Measurements from ENCODE around the gene SCN9A. TPM values are rescaled to one million over a fixed set of nuclear protein-coding genes. Genes with fewer than 3 reads are reported as not detected.
A peak's percentile ranks its signal among the peaks of the same experiment; 100 is the strongest.
"Not testable (repeated sequence)": the region's sequence is repeated elsewhere in the genome, so short reads cannot be mapped to it uniquely, and the experiment has no call there.

The SCN9A gene
- polyA plus RNA-seq: 7.3 TPM
- long read RNA-seq, donor 1, partial matches to known transcripts: 0 of 1 reads
- long read RNA-seq, donor 1, other reads (novel, unspliced or antisense): 0 of 1 reads
- long read RNA-seq, donor 2, partial matches to known transcripts: 0 of 3 reads
- long read RNA-seq, donor 2, other reads (novel, unspliced or antisense): 0 of 3 reads
- long read RNA-seq, donor 3: 0 reads
- long read RNA-seq, donor 4: 0 reads
- long read RNA-seq, donor 5: 0 reads
- long read RNA-seq, donor 6: 0 reads
- long read RNA-seq, donor 7: 0 reads
- long read RNA-seq, donor 8: 0 reads
- long read RNA-seq, donor 9, partial matches to known transcripts: 0 of 1 reads
- long read RNA-seq, donor 9, other reads (novel, unspliced or antisense): 0 of 1 reads
- long read RNA-seq, donor 10, partial matches to known transcripts: 0 of 1 reads
- long read RNA-seq, donor 10, other reads (novel, unspliced or antisense): 0 of 1 reads
- long read RNA-seq, donor 11: 0 reads

GRCh38 chr2:166375736-166376487 is at the start of gene SCN9A:
TSS of gene SCN9A (minus strand) at chr2:166375944. CDS start at chr2:166311756, 64,188 bp downstream.
- Histone ChIP-seq H3K27me3 (ENCODE audit: control insufficient read depth, insufficient read depth, low read length) (peaks cover 27% of the 10 kb centered on the region), H3K36me3 (ENCODE audit: control insufficient read depth, insufficient read depth, low read length) (no peaks in the 10 kb centered on the region), H3K27ac (ENCODE audit: low read length) (peak within 1 kb of the TSS; percentile 60), H3K4me1 (ENCODE audit: control insufficient read depth, insufficient read depth, low read length) (peaks cover 7% of the 10 kb centered on the region), H3K9me3 (ENCODE audit: control insufficient read depth, low read depth, low read length) (no peaks in the 10 kb centered on the region), H3K4me3 (ENCODE audit: low read length) (peak within 1 kb of the TSS; percentile 54)
- no CpG with 5 or more reads among the region's 45 CpGs for WGBS (ENCODE audit: insufficient coverage, low lambda C conversion rate)
- DNase-seq: peak; percentile 62 to 85

- Histone ChIP-seq H3K27ac (ENCODE audit: low read length) (no peak overlapping the region), H3K4me3 (ENCODE audit: low read length) (no peak overlapping the region), H3K27me3 (ENCODE audit: control insufficient read depth, insufficient read depth, low read length) (no peaks in the 10 kb centered on the region), H3K4me1 (ENCODE audit: control insufficient read depth, insufficient read depth, low read length) (no peaks in the 10 kb centered on the region), H3K9me3 (ENCODE audit: control insufficient read depth, low read depth, low read length) (no peaks in the 10 kb centered on the region), H3K36me3 (ENCODE audit: control insufficient read depth, insufficient read depth, low read length) (no peaks in the 10 kb centered on the region)
- no peak for DNase-seq
- WGBS (ENCODE audit: insufficient coverage, low lambda C conversion rate): no CpG with 5 or more reads among the region's 5 CpGs
Measured at GRCh38 chr2:166424841-166425240, 49.1 kb upstream of the SCN9A start.

- no peaks in the 10 kb centered on the region for H3K9me3 ChIP-seq (ENCODE audit: control insufficient read depth, low read depth, low read length)
- H3K27me3 ChIP-seq (ENCODE audit: control insufficient read depth, insufficient read depth, low read length): no peaks in the 10 kb centered on the region
- no CpG with 5 or more reads among the region's 2 CpGs for WGBS (ENCODE audit: insufficient coverage, low lambda C conversion rate)
- no peak overlapping the region for H3K4me3 ChIP-seq (ENCODE audit: low read length)
- no peaks in the 10 kb centered on the region for H3K36me3 ChIP-seq (ENCODE audit: control insufficient read depth, insufficient read depth, low read length)
- H3K27ac ChIP-seq (ENCODE audit: low read length): no peak overlapping the region
- no peaks in the 10 kb centered on the region for H3K4me1 ChIP-seq (ENCODE audit: control insufficient read depth, insufficient read depth, low read length)
- no peak for DNase-seq
Measured at GRCh38 chr2:166419616-166419934, 43.8 kb upstream of the SCN9A start.

- Histone ChIP-seq H3K27ac (ENCODE audit: low read length) (no peak overlapping the region), H3K27me3 (ENCODE audit: control insufficient read depth, insufficient read depth, low read length) (no peaks in the 10 kb centered on the region), H3K9me3 (ENCODE audit: control insufficient read depth, low read depth, low read length) (no peaks in the 10 kb centered on the region), H3K4me3 (ENCODE audit: low read length) (no peak overlapping the region), H3K4me1 (ENCODE audit: control insufficient read depth, insufficient read depth, low read length) (no peaks in the 10 kb centered on the region), H3K36me3 (ENCODE audit: control insufficient read depth, insufficient read depth, low read length) (no peaks in the 10 kb centered on the region)
- DNase-seq: no peak
- WGBS (ENCODE audit: insufficient coverage, low lambda C conversion rate): 80% methylated on average over 1 of the region's 5 CpGs
Measured at GRCh38 chr2:166418853-166419615, 43.3 kb upstream of the SCN9A start.

GRCh38 chr2:166417669-166418068 is 41.9 kb upstream of the SCN9A start:
- Histone ChIP-seq H3K27ac (ENCODE audit: low read length) (no peak overlapping the region), H3K4me1 (ENCODE audit: control insufficient read depth, insufficient read depth, low read length) (no peaks in the 10 kb centered on the region), H3K9me3 (ENCODE audit: control insufficient read depth, low read depth, low read length) (no peaks in the 10 kb centered on the region), H3K4me3 (ENCODE audit: low read length) (no peak overlapping the region), H3K36me3 (ENCODE audit: control insufficient read depth, insufficient read depth, low read length) (no peaks in the 10 kb centered on the region), H3K27me3 (ENCODE audit: control insufficient read depth, insufficient read depth, low read length) (no peaks in the 10 kb centered on the region)
- WGBS (ENCODE audit: insufficient coverage, low lambda C conversion rate): 100% methylated on average over 1 of the region's 2 CpGs
- DNase-seq: no peak

GRCh38 chr2:166413255-166413654 is 37.5 kb upstream of the SCN9A start:
- H3K4me1 ChIP-seq (ENCODE audit: control insufficient read depth, insufficient read depth, low read length): no peaks in the 10 kb centered on the region
- no CpG with 5 or more reads among the region's 1 CpG for WGBS (ENCODE audit: insufficient coverage, low lambda C conversion rate)
- DNase-seq: no peak

GRCh38 chr2:166411473-166412230 is 35.9 kb upstream of the SCN9A start:
- H3K4me3 ChIP-seq (ENCODE audit: low read length): no peak overlapping the region
- no peak for DNase-seq
- WGBS (ENCODE audit: insufficient coverage, low lambda C conversion rate): 69% methylated on average over 3 of the region's 6 CpGs
- no peaks in the 10 kb centered on the region for H3K9me3 ChIP-seq (ENCODE audit: control insufficient read depth, low read depth, low read length)
- H3K36me3 ChIP-seq (ENCODE audit: control insufficient read depth, insufficient read depth, low read length): no peaks in the 10 kb centered on the region
- no peak overlapping the region for H3K27ac ChIP-seq (ENCODE audit: low read length)
- H3K27me3 ChIP-seq (ENCODE audit: control insufficient read depth, insufficient read depth, low read length): no peaks in the 10 kb centered on the region
- H3K4me1 ChIP-seq (ENCODE audit: control insufficient read depth, insufficient read depth, low read length): no peaks in the 10 kb centered on the region

More at GRCh38 chr2:166413255-166413654, 37.5 kb upstream of the SCN9A start:
- Histone ChIP-seq H3K27me3 (ENCODE audit: control insufficient read depth, insufficient read depth, low read length) (no peaks in the 10 kb centered on the region), H3K27ac (ENCODE audit: low read length) (no peak overlapping the region), H3K36me3 (ENCODE audit: control insufficient read depth, insufficient read depth, low read length) (no peaks in the 10 kb centered on the region), H3K4me3 (ENCODE audit: low read length) (no peak overlapping the region), H3K9me3 (ENCODE audit: control insufficient read depth, low read depth, low read length) (no peaks in the 10 kb centered on the region)

GRCh38 chr2:166410828-166411472 is 35.2 kb upstream of the SCN9A start:
- no peak overlapping the region for H3K4me3 ChIP-seq (ENCODE audit: low read length)
- no peak overlapping the region for H3K27ac ChIP-seq (ENCODE audit: low read length)
- DNase-seq: no peak
- no peaks in the 10 kb centered on the region for H3K9me3 ChIP-seq (ENCODE audit: control insufficient read depth, low read depth, low read length)
- H3K27me3 ChIP-seq (ENCODE audit: control insufficient read depth, insufficient read depth, low read length): no peaks in the 10 kb centered on the region
- 100% methylated on average over 1 of the region's 7 CpGs for WGBS (ENCODE audit: insufficient coverage, low lambda C conversion rate)
- H3K4me1 ChIP-seq (ENCODE audit: control insufficient read depth, insufficient read depth, low read length): no peaks in the 10 kb centered on the region
- no peaks in the 10 kb centered on the region for H3K36me3 ChIP-seq (ENCODE audit: control insufficient read depth, insufficient read depth, low read length)

- not testable (repeated sequence) for H3K36me3 ChIP-seq (ENCODE audit: control insufficient read depth, insufficient read depth, low read length); H3K4me1 ChIP-seq (ENCODE audit: control insufficient read depth, insufficient read depth, low read length); DNase-seq; H3K27me3 ChIP-seq (ENCODE audit: control insufficient read depth, insufficient read depth, low read length); H3K9me3 ChIP-seq (ENCODE audit: control insufficient read depth, low read depth, low read length); H3K27ac ChIP-seq (ENCODE audit: low read length); H3K4me3 ChIP-seq (ENCODE audit: low read length)
- no CpG with 5 or more reads among the region's 2 CpGs for WGBS (ENCODE audit: insufficient coverage, low lambda C conversion rate)
Measured at GRCh38 chr2:166407746-166408145, 32.0 kb upstream of the SCN9A start.
